GM19438 (cell line): ENCODE measurements around the gene CEP164.
"Not testable (repeated sequence)": the region's sequence is repeated elsewhere in the genome, so short reads cannot be mapped to it uniquely, and the experiment has no call there.

Experiments used
- ATAC-seq: cut with Tn5 transposase; IDR thresholded peaks from one replicate; pipeline ENCODE4 v1.9.1; 2021; ENCODE audit warnings: low read depth; ENCODE audit not compliant: unreplicated experiment

CEP164 gene

GRCh38 chr11:117392001-117392690 lies 64.5 kb downstream of the CEP164 start:
- no peak for ATAC-seq

GRCh38 chr11:117392979-117393378 lies 65.3 kb downstream of the CEP164 start:
- ATAC-seq: no peak

GRCh38 chr11:117394221-117394925 lies 66.7 kb downstream of the CEP164 start:
- ATAC-seq: no peak

DNA sequence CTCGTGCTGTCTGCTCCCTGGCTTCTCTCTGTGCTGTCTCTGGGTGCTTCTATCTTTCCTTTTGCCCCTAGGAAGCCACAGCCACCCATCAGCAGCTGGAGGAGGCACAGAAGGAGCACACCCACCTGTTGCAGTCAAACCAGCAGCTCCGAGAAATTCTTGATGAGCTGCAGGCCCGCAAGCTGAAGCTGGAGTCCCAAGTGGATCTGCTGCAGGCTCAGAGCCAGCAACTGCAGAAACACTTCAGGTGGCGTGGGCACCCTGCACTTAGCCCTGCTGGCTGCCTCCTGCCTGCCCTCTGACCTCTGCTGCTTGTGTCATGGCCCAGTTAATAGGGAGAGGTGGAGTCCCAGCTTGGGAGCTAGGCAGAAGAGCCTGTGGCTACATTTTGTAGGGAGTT lies 67.8 kb downstream of the CEP164 start:
- no peak for ATAC-seq

- no peak for ATAC-seq
Measured at GRCh38 chr11:117396970-117397369, 69.3 kb downstream of the CEP164 start.

DNA sequence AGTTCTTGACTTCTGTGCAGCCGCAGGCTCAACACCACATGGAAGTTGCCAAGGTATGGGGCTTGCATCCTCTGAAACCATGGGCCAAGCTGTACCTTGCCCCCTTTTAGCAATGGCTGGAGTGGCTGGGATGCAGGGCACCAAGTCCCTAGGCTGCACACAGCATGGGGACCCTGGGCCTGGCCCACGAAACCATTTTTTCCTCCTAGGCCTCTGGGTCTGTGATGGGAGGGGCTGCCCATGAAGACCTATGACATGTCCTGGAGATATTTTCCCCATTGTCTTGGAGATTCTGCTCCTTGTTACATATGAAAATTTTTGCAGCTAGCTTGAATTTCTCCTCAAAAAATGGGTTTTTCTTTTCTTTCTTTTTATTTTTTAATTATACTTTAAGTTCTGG lies 71.0 kb downstream of the CEP164 start:
- not testable (repeated sequence) for ATAC-seq

DNA sequence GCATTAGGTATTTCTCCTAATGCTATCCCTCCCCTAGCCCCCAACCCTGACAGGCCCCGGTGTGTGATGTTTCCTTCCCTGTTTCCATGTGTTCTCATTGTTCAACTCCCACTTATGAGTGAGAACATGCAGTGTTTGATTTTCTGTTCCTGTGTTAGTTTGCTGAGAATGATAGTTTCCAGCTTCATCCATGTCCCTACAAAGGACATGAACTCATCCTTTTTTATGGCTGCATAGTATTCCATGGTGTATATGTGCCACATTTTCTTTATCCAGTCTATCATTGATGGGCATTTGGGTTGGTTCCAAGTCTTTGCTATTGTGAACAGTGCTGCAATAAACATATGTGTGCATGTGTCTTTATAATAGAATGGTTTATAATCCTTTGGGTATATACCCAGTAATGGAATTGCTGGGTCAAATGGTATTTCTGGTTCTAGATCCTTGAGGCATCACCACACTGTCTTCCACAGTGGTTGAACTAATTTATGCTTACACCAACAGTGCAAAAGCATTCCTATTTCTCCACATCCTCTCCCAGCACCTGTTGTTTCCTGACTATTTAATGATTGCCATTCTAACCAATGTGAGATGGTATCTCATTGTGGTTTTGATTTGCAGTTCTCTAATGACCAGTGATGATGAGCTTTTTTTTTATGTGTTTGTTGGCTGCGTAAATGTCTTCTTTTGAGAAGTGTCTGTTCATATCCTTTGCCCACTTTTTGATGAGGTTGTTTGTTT lies 71.6 kb downstream of the CEP164 start:
- not testable (repeated sequence) for ATAC-seq

DNA sequence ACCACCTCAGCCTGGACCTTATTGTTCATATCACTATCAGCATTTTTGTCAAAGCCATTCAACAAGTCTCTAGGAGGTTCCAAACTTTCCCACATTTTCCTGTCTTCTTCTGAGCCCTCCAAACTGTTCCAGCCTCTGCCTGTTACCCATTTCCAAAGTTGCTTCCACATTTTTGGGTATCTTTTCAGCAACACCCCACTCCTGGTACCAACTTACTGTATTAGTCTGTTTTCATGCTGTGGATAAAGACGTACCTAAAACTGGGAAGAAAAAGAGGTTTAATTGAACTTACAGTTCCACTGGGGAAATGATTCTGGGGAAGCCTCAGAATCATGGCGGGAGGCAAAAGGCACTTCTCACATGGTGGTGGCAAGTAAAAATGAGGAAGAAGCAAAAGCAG lies 78.2 kb downstream of the CEP164 start:
- not testable (repeated sequence) for ATAC-seq

- ATAC-seq: no peak
Measured at GRCh38 chr11:117407016-117407415, 79.4 kb downstream of the CEP164 start.

DNA sequence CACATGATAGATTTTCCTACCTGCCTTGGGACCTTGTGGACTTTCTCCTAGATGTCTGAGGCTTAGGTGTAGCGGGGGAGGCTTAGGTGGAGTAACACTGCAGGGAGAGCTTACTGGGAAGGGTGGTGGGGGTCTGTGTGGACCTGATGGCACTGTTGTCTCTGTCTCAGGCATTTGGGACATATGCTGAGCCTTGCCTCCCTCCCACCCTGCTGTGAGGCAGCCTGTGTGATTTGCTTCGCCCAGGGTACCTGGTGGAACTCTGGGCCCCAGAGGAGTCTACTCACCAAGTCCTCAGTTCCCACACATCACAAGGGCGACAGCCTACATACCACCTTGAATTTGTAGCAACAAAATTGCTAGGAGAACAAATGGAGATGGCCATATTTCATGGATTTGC lies 80.7 kb downstream of the CEP164 start:
- ATAC-seq: no peak

DNA sequence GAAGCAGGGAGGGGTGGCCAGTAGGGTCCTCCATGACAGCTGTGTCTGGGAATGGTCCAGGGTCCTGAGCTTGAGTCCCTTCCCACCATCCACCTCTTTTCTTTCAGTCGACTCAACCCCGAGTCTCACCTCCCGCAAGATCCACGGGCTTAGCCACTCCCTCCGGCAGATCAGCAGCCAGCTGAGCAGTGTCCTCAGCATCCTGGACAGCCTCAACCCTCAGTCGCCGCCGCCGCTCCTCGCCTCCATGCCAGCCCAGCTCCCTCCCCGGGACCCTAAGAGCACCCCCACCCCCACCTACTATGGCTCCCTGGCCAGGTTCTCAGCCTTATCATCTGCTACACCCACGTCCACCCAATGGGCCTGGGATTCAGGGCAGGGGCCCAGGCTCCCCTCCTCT lies 81.9 kb downstream of the CEP164 start:
- no peak for ATAC-seq

- ATAC-seq: no peak
Measured at GRCh38 chr11:117410238-117410637, 82.6 kb downstream of the CEP164 start.

DNA sequence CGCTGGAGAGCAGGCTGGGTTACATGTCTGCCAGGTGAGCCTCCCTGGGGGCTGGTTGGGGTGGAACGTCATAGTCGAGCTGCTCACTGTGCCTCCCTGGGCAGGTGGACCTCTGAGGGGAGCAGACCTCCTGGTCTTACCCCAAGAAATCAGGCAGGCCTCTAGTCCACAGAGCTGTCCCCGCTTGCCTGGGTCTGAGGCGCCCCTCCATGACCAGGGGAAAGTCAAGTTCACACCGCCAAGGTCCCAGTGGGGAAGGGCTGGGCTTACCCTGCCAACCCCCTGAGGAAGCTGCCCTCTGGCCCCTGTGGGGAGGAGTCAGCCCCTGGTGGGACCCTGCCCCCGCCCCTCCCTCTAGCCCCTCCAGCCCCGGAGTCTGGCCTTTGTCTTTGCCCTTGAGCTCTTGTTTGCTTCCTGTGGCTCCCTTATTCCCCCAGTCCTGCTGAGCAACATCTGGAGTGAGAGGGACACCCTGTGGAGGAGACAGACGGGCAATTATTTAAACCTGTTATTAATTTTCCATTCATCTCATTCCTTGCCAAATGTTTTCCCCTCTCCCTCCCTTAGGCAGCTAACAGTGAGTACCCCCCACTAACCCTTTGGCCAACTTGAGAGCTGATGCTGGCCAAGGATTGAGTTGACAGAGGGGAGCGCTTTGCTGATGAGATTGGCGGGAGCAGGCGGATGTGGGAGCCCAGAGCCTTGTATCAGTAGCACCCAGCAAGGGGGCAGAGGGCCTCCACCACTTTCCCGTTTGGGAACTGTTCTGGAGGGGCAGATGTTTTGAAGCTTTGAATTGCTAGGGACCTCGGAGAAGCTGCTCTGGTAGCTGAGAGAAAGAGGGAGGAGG lies 83.4 kb downstream of the CEP164 start:
- ATAC-seq: no peak

DNA sequence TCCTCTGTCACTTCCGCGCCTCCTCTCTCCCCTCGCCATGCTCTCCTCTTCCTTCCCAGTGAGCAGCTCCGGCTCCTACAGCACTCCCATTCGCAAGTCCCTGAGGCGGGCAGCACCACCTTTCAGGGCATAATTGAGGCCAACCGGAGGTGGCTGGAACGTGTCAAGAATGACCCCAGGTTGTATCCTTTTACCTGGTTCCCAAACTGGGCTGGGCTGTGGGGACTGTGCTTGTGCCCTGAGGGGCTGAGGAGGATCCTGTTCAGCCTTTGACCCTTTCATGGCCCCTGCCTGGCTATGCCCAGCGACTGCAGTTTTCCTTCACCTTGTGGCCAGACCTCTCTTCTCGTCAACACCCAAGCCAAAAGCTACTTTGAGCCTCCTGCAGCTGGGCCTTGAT lies 84.1 kb downstream of the CEP164 start:
- ATAC-seq: no peak

DNA sequence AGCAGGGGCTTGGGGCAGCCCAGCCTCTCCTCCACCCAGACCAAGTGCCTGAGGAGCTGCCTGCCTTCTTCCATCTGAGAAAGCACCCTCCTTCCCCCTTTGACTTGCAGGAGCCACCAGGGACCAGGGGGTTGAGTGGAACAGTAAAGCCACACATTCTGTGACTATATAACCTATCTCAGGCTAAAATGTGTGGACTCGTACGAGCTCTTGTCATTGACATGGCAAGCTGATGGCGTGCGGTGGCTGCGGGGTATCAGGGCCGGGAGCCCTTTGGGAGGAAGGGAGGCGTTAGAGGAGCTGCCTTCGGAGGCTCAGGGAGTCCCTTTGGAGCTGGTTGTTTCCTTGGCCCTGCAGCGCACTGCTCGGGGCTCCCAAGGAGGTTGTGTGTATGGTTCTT lies 84.5 kb downstream of the CEP164 start:
- no peak for ATAC-seq

GRCh38 chr11:117412653-117413275 lies 85.1 kb downstream of the CEP164 start:
- no peak for ATAC-seq

- ATAC-seq: no peak
Measured at GRCh38 chr11:117413616-117414015, 86.0 kb downstream of the CEP164 start.

GRCh38 chr11:117414724-117415123 lies 87.1 kb downstream of the CEP164 start:
- no peak for ATAC-seq

- no peak for ATAC-seq
Measured at GRCh38 chr11:117415358-117415896, 87.8 kb downstream of the CEP164 start.

- no peak for ATAC-seq
Measured at GRCh38 chr11:117417342-117417741, 89.7 kb downstream of the CEP164 start.
